HEK293 (cell line): Measurements from ENCODE around the gene CIAPIN1.

Source experiments
- CTCF ChIP-seq: fragments of 450-650 bp; formaldehyde crosslinking; IDR thresholded peaks from 2 replicates; pipeline ENCODE4 v1.5.1; 2016; ENCODE audit warnings: missing biosample characterization, missing genetic modification characterization
- EGR2 ChIP-seq: fragments of 450-650 bp; formaldehyde crosslinking; IDR thresholded peaks from 2 replicates; pipeline ENCODE4 v1.5.1; 2016; ENCODE audit warnings: low read depth, missing biosample characterization, missing genetic modification characterization
- KLF9 ChIP-seq: fragments of 450-650 bp; formaldehyde crosslinking; IDR thresholded peaks from 2 replicates; pipeline ENCODE4 v1.5.1; 2016; ENCODE audit warnings: missing biosample characterization, missing genetic modification characterization, low read depth
- YY1 ChIP-seq: fragments of 450-650 bp; formaldehyde crosslinking; IDR thresholded peaks from 2 replicates; pipeline ENCODE4 v1.5.1; 2018; ENCODE audit warnings: missing biosample characterization, missing genetic modification characterization
- ZBTB8A ChIP-seq: fragments of 450-650 bp; formaldehyde crosslinking; IDR thresholded peaks from 2 replicates; pipeline ENCODE4 v1.5.1; 2016; ENCODE audit warnings: missing biosample characterization, missing genetic modification characterization
- ZNF184 ChIP-seq: fragments of 450-650 bp; IDR thresholded peaks from 2 replicates; pipeline ENCODE4 v1.5.1; 2018; ENCODE audit warnings: missing biosample characterization, mild to moderate bottlenecking, missing genetic modification characterization
- ZNF335 ChIP-seq: fragments of 450-650 bp; formaldehyde crosslinking; conservative IDR thresholded peaks from 2 replicates; pipeline ENCODE4 v1.5.1; 2016; ENCODE audit warnings: missing biosample characterization, missing genetic modification characterization
- ZNF555 ChIP-seq: fragments of 450-650 bp; formaldehyde crosslinking; conservative IDR thresholded peaks from 2 replicates; pipeline ENCODE4 v1.5.1; 2017; ENCODE audit warnings: missing biosample characterization, mild to moderate bottlenecking, missing genetic modification characterization, inconsistent platforms
- ZNF558 ChIP-seq: fragments of 450-650 bp; formaldehyde crosslinking; IDR thresholded peaks from 2 replicates; pipeline ENCODE4 v1.5.1; 2016; ENCODE audit warnings: missing biosample characterization, missing genetic modification characterization
- ZNF571 ChIP-seq: fragments of 450-650 bp; formaldehyde crosslinking; IDR thresholded peaks from 2 replicates; pipeline ENCODE4 v1.5.0; 2017; ENCODE audit warnings: missing biosample characterization, missing genetic modification characterization
- ZNF654 ChIP-seq: fragments of 450-650 bp; formaldehyde crosslinking; IDR thresholded peaks from 2 replicates; pipeline ENCODE4 v1.5.1; 2016; ENCODE audit warnings: low read depth, missing biosample characterization, missing genetic modification characterization
- TF ChIP-seq, protein P1 (sequence below): fragments of 450-650 bp; formaldehyde crosslinking; IDR thresholded peaks from 2 replicates; pipeline ENCODE4 v1.5.1; 2016; ENCODE audit warnings: missing biosample characterization, missing genetic modification characterization, low read depth

- TF ChIP-seq EGR2 (tag by site-specific recombination) (no peak), CTCF (tag by site-specific recombination) (no peak), ZNF654 (tag by site-specific recombination) (no peak), YY1 (tag by site-specific recombination) (no peak), ZNF558 (tag by site-specific recombination) (no peak), ZBTB8A (tag by site-specific recombination) (no peak), ZNF335 (tag by site-specific recombination) (no peak), ZNF571 (no peak), ZNF184 (tag by site-specific recombination) (no peak), ZNF555 (tag by site-specific recombination) (no peak), KLF9 (tag by site-specific recombination) (no peak)
- TF ChIP-seq, protein P1, sequence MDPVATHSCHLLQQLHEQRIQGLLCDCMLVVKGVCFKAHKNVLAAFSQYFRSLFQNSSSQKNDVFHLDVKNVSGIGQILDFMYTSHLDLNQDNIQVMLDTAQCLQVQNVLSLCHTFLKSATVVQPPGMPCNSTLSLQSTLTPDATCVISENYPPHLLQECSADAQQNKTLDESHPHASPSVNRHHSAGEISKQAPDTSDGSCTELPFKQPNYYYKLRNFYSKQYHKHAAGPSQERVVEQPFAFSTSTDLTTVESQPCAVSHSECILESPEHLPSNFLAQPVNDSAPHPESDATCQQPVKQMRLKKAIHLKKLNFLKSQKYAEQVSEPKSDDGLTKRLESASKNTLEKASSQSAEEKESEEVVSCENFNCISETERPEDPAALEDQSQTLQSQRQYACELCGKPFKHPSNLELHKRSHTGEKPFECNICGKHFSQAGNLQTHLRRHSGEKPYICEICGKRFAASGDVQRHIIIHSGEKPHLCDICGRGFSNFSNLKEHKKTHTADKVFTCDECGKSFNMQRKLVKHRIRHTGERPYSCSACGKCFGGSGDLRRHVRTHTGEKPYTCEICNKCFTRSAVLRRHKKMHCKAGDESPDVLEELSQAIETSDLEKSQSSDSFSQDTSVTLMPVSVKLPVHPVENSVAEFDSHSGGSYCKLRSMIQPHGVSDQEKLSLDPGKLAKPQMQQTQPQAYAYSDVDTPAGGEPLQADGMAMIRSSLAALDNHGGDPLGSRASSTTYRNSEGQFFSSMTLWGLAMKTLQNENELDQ (tag by site-specific recombination) = no peak
Observed at GRCh38 chr16:57483725-57484514, 36.7 kb upstream of the CIAPIN1 start.
